WI38 (cell line): ENCODE measurements around the gene PDZRN3.

ENCODE experiments used
- H3K4me3 ChIP-seq: 2 replicates; pipeline ENCODE4 v1.5.1; 2011; ENCODE audit warnings: low read depth, mild to moderate bottlenecking, control low read depth, low read length
- CTCF ChIP-seq: IDR thresholded peaks from 2 replicates; pipeline ENCODE4 v1.5.1; 2012; ENCODE audit warnings: low read depth, mild to moderate bottlenecking, control low read depth, low read length

PDZRN3 gene

GRCh38 chr3:73481888-73482287, 142.9 kb downstream of the PDZRN3 start:
- TF ChIP-seq CTCF: no peak
- no peak overlapping the region for H3K4me3 ChIP-seq

GRCh38 chr3:73480187-73480672, 144.5 kb downstream of the PDZRN3 start:
- TF ChIP-seq CTCF: no peak
- no peak overlapping the region for H3K4me3 ChIP-seq

GRCh38 chr3:73479325-73479724, 145.4 kb downstream of the PDZRN3 start:
- no peak for TF ChIP-seq CTCF
- no peak overlapping the region for H3K4me3 ChIP-seq

GRCh38 chr3:73478858-73479257, 145.9 kb downstream of the PDZRN3 start:
- no peak for TF ChIP-seq CTCF
- H3K4me3 ChIP-seq: no peak overlapping the region

- TF ChIP-seq CTCF: no peak
- no peak overlapping the region for H3K4me3 ChIP-seq
Measured at GRCh38 chr3:73475717-73476116, 149.0 kb downstream of the PDZRN3 start.

GRCh38 chr3:73475175-73475574, 149.6 kb downstream of the PDZRN3 start:
- H3K4me3 ChIP-seq: no peak overlapping the region

GRCh38 chr3:73474619-73475018, 150.1 kb downstream of the PDZRN3 start:
- TF ChIP-seq CTCF: no peak

More at GRCh38 chr3:73475175-73475574, 149.6 kb downstream of the PDZRN3 start:
- TF ChIP-seq CTCF: no peak

More at GRCh38 chr3:73474619-73475018, 150.1 kb downstream of the PDZRN3 start:
- no peak overlapping the region for H3K4me3 ChIP-seq
